Ovary (tissue), 9 donors: ENCODE measurements around the gene PIAS1. TPM values are rescaled to one million over a fixed set of nuclear protein-coding genes. Genes with fewer than 3 reads are reported as not detected.
A peak's percentile ranks its signal among the peaks of the same experiment; 100 is the strongest.

Source experiments
- DNase-seq, 5 donors: peaks; one replicate each; pipeline ENCODE4 v3.0.0-alpha.2; 2019 to 2020
- H3K27ac ChIP-seq, 2 donors: fragments of 200-600 bp; one replicate each; pipeline versions ENCODE4 v1.5.1 to v1.8.0; 2019 to 2022
- H3K27me3 ChIP-seq: fragments of 200-600 bp; one replicate; pipeline ENCODE4 v1.8.0; 2022
- H3K36me3 ChIP-seq: fragments of 200-600 bp; sonication (generic); one replicate; pipeline ENCODE4 v1.5.1; 2019
- H3K4me1 ChIP-seq: one replicate; pipeline ENCODE4 v1.8.1; 2013; ENCODE audit warnings: mild to moderate bottlenecking, moderate library complexity; ENCODE audit not compliant: insufficient read depth
- H3K4me3 ChIP-seq: fragments of 200-600 bp; sonication (generic); one replicate; pipeline ENCODE4 v1.5.1; 2017
- H3K9me3 ChIP-seq, 2 donors: fragments of 200-600 bp in 1 of 2; sonication (generic) in 1 of 2; one replicate each; pipeline versions ENCODE4 v1.5.1 to v1.8.1; 2013 to 2019; ENCODE audit warnings: mild to moderate bottlenecking in 1 of 2, moderate library complexity in 1 of 2
- EP300 ChIP-seq: sonication (generic); formaldehyde crosslinking; IDR thresholded peaks from one replicate; pipeline ENCODE4 v1.6.1; 2017; ENCODE audit warnings: antibody characterized with exemption
- POLR2A ChIP-seq: fragments of 450-650 bp; IDR thresholded peaks from one replicate; pipeline ENCODE4 v1.6.1; 2017; ENCODE audit warnings: antibody characterized with exemption, mild to moderate bottlenecking, moderate library complexity
- WGBS, 3 donors: extraction: QIAGEN DNeasy Blood & Tissue Kit in 1 of 3; methylation state at CpG; one replicate each; pipeline versions ENCODE4 v1.1.5 to v1.1.7; 2013 to 2017; 5-methylcytosine and 5-hydroxymethylcytosine counted together
- intact Hi-C, 4 donors: fragments of 100-400 bp; cut with DNase I; formaldehyde crosslinking; loops; one replicate each; pipeline versions ENCODE4 v1.11.0 to v1.15.1; 2022 to 2023
- polyA plus RNA-seq, 2 donors: library from polyadenylated mRNA; stranded (reverse); fragments of 200-250 nt in 1 of 2; fragments of 350-450 nt in 1 of 2; fragmentation: Illumina TruSeq in 1 of 2; extraction: RNeasy Lipid Tissue Mini Kit (QIAGEN cat#74804) in 1 of 2; gene quantifications; one replicate each; pipeline ENCODE4 v1.2.3, GENCODE V29; 2013 to 2014
- total RNA-seq, 7 donors: library from RNA; depleted of rRNA in 2 of 7; stranded (reverse); fragments of >200 nt in 2 of 7; fragmentation: NEBNext Ultra II Directional in 3 of 7; extraction: Animal tissue kit (Norgen Biotek cat#: 25700) in 3 of 7; gene quantifications; one replicate each; pipeline versions ENCODE4 v1.1.0 to v1.2.4, GENCODE V29; 2016 to 2023
- TF ChIP-seq, protein P1 (sequence below), 3 donors: fragments of 450-650 bp in 2 of 3; fragments of 200-600 bp in 1 of 3; IDR thresholded peaks; one replicate each; pipeline versions ENCODE4 v1.5.1 to v1.8.0; 2016 to 2022; ENCODE audit warnings: antibody characterized with exemption in 3 of 3, mild to moderate bottlenecking in 1 of 3
- donor health status: DM: no; HTN: no; CAD: no; lungs with moderate emphysema.
- donor health status: DM: no; HTN: no; CAD: no.
- donor health status: Bipolar disorder and iron deficiency.
- donor health status: DM: yes; HTN: yes; CAD: no.
- donor health status: DM: no; HTN: no; CAD: no.
- donor health status: DM: yes; HTN: yes; CAD: no.

PIAS1 gene
- total and polyA plus RNA-seq, 9 donors = 18.6 to 75.4 (median 48.6) TPM

DNA sequence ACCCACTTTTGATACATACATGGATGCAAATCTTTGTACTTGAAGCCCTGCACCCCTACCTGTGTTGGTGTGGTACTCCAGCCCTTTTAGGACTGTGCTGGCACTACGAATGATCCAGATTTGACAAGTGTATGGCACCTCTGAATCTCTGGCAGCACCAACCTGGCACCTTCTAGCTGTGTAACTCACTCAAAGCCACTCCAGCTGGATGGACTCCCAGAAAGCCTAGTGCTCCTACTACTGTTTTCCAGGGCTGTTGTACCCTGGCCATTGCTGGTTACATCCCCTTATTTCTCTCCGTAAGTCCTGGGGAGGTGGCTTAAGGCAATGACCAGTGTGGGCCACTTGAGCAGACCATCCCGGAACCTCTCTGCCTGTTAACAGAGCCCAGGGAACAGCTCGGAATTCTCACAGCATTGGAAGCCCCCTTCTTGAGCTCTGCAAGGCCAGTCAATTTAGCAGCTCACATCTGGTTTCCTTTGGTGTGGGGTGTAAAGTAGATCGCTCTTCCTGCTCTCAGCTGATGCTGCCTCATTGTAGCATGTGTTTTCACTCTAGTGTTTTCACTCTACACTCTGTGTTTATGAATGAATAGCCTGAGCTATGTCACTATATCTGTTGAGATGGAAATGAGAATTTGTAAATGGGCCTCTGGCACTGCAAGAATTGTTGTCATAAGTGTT lies 138.8 kb downstream of the PIAS1 start:
- TF ChIP-seq, protein P1, sequence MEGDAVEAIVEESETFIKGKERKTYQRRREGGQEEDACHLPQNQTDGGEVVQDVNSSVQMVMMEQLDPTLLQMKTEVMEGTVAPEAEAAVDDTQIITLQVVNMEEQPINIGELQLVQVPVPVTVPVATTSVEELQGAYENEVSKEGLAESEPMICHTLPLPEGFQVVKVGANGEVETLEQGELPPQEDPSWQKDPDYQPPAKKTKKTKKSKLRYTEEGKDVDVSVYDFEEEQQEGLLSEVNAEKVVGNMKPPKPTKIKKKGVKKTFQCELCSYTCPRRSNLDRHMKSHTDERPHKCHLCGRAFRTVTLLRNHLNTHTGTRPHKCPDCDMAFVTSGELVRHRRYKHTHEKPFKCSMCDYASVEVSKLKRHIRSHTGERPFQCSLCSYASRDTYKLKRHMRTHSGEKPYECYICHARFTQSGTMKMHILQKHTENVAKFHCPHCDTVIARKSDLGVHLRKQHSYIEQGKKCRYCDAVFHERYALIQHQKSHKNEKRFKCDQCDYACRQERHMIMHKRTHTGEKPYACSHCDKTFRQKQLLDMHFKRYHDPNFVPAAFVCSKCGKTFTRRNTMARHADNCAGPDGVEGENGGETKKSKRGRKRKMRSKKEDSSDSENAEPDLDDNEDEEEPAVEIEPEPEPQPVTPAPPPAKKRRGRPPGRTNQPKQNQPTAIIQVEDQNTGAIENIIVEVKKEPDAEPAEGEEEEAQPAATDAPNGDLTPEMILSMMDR (IDR thresholded peaks at IDR 0.05) = no peak
- TF ChIP-seq EP300 = no peak
- TF ChIP-seq POLR2A = no peak
- Histone ChIP-seq H3K4me1 (peaks cover 10% of the 10 kb centered on the region), H3K36me3 (no peaks in the 10 kb centered on the region), H3K27me3 (no peaks in the 10 kb centered on the region), H3K9me3 (no peaks in the 10 kb centered on the region), H3K4me3 (no peak overlapping the region), H3K27ac (no peak overlapping the region)
- WGBS, 3 donors = 90 to 95% (median 91%) methylated on average over 5 of the region's 5 CpGs
- intact Hi-C loops = loop anchor here in 1 of 4 donors (10.0 kb wide), 1 partner anchor 1018 kb away; no protein-coding TSS in a partner anchor
- no peak for DNase-seq

DNA sequence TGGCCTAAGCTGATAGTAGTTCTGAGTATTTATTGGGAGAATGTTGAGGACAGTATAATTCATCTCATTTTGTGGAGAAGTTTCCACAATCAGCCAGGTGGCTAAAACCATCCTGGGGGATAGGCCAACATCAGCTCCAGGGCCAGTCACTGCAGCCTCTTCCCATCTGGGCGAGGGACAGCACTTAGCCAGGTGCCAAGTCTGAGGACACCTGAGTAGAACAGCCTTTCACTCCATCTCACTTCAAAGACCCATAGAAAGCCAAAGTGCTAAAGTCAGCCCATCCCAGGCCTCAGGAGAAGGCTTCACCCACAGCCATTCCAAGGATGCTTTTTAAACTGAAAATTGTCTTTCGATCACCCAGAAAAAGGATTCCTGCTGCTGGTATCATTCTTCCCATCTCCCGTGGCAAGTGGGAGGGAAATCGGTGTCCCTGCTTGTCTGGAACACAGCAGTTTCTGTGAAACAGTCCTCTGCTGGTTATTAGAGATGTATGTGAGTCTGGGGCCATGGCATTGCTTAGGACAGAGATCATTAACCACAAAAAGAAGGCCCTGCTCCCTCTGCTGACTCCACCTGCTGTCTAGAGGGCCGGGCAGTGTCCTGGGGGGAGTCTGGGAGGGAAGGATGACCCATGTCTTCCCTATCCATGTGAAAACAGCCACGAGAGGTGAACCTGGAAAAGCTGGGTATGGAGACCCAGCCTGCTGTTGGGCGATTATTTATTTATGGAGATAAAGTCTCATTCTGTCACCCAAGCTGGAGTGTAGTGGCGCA lies 141.4 kb downstream of the PIAS1 start:
- no peak overlapping the region for H3K27ac ChIP-seq
- H3K9me3 ChIP-seq = no peaks in the 10 kb centered on the region
- intact Hi-C loops = loop anchor here in 1 of 4 donors (10.0 kb wide), 1 partner anchor 1021 kb away; no protein-coding TSS in a partner anchor
- TF ChIP-seq, protein P1 (IDR thresholded peaks at IDR 0.05) = no peak
- no peak for TF ChIP-seq POLR2A
- TF ChIP-seq EP300 = no peak
- H3K36me3 ChIP-seq = no peaks in the 10 kb centered on the region
- peaks cover 14% of the 10 kb centered on the region for H3K4me1 ChIP-seq
- DNase-seq = no peak
- WGBS, 3 donors = 88 to 91% (median 89%) methylated on average over 8 of the region's 8 CpGs
- no peaks in the 10 kb centered on the region for H3K27me3 ChIP-seq
- no peak overlapping the region for H3K4me3 ChIP-seq

DNA sequence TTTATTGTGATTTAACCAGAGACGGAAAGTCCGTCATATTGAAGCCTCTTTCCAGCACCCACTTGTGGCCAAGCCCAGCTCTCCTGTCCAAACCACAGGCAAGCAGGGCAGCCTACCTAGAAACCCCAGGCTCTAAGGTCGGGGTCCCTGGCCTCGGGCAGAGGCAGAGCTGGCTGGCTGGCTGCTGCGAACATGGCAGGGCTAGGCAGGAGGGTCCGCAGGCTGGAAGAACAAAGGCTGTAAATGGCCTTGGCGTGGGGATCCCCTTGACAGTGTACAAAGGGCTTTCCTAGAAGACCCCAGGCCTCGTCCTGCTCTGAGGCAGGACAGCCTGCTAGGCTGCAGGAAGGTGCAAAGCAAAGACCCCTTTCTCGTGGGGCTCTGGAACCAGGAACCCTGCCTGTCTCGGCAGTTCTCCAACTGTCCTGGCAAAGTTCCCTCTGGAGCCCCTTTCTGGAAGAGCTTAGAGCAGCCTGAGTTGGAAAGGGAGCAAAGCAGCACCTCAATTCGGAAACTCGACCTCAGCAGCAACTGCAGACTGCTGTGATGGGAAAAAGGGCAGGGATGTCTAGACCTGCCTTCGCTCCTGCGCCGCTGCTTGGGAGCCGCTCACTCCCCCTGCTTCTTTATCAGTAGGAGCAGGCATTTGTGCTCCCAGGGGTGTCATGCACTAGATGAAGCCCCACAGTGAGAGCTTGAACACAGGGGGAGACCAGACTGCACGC lies 142.5 kb downstream of the PIAS1 start:
- Histone ChIP-seq H3K9me3 (no peaks in the 10 kb centered on the region), H3K27ac (peak overlapping the region in 1 of 2 donors; percentile 20), H3K36me3 (no peaks in the 10 kb centered on the region), H3K4me1 (peaks cover 18% of the 10 kb centered on the region), H3K4me3 (no peak overlapping the region), H3K27me3 (no peaks in the 10 kb centered on the region)
- WGBS, 3 donors = 61 to 67% (median 62%) methylated on average over 17 of the region's 17 CpGs
- peak in 1 of 5 donors; percentile 24 for DNase-seq
- TF ChIP-seq, protein P1 (IDR thresholded peaks at IDR 0.05) = no peak
- TF ChIP-seq POLR2A = no peak
- no peak for TF ChIP-seq EP300
- intact Hi-C loops = loop anchor here in 1 of 4 donors (10.0 kb wide), 1 partner anchor 1022 kb away; no protein-coding TSS in a partner anchor

DNA sequence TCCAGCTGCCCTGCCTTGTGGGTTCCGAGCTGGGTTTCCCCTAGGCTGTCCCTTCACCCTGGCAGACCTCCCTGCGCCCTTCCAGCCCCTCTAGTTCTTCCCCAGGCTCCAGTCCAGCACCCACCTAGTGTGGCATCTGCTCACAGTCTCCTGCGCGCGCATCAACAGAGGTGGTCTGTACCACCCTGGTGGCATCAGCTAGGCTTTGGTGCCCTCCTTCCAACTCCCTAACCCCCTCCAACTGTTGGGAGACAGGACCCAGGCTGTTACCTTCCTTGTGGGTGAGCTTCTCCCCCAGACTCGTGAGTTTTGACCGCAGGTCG lies 143.0 kb downstream of the PIAS1 start:
- peak in 1 of 5 donors; percentile 19 for DNase-seq
- WGBS, 3 donors = 86 to 90% (median 90%) methylated on average over 8 of the region's 8 CpGs
- H3K27ac ChIP-seq = peak overlapping the region in 1 of 2 donors; percentile 20

More for the DNA sequence above, 143.0 kb downstream of the PIAS1 start:
- Histone ChIP-seq H3K4me1 (peaks cover 18% of the 10 kb centered on the region), H3K4me3 (no peak overlapping the region), H3K36me3 (no peaks in the 10 kb centered on the region), H3K9me3 (no peaks in the 10 kb centered on the region), H3K27me3 (no peaks in the 10 kb centered on the region)
- intact Hi-C loops = loop anchor here in 1 of 4 donors (10.0 kb wide), 1 partner anchor 1022 kb away; no protein-coding TSS in a partner anchor
- TF ChIP-seq, protein P1 (IDR thresholded peaks at IDR 0.05) = no peak
- TF ChIP-seq POLR2A (no peak), EP300 (no peak)
